ENCODE measurements around the gene CADM3.
A peak's percentile ranks its signal among the peaks of the same experiment; 100 is the strongest.

CADM3 gene

GRCh38 chr1:159173320-159173719 is 1.9 kb downstream of the CADM3 start:
- no peak for DNase-seq (ENCODE audit: low spot score)

GRCh38 chr1:159175571-159175970 is 4.2 kb downstream of the CADM3 start:
- no peak for DNase-seq (ENCODE audit: low spot score)

- DNase-seq (ENCODE audit: low spot score), result no peak
Measured at GRCh38 chr1:159177272-159177907, 6.0 kb downstream of the CADM3 start.

GRCh38 chr1:159179906-159180305 is 8.5 kb downstream of the CADM3 start:
- no peak for DNase-seq (ENCODE audit: low spot score)

- DNase-seq (ENCODE audit: low spot score), result peak; percentile 52
Measured at GRCh38 chr1:159180516-159180915, 9.1 kb downstream of the CADM3 start.

- no peak for DNase-seq (ENCODE audit: low spot score)
Measured at GRCh38 chr1:159181328-159182024, 10.1 kb downstream of the CADM3 start.

GRCh38 chr1:159184201-159184600 is 12.8 kb downstream of the CADM3 start:
- DNase-seq (ENCODE audit: low spot score), result peak; percentile 38

- no peak for DNase-seq (ENCODE audit: low spot score)
Measured at GRCh38 chr1:159185121-159185520, 13.7 kb downstream of the CADM3 start.

- no peak for DNase-seq (ENCODE audit: low spot score)
Measured at GRCh38 chr1:159187033-159187432, 15.6 kb downstream of the CADM3 start.

GRCh38 chr1:159187647-159188374 is 16.4 kb downstream of the CADM3 start:
- no peak for DNase-seq (ENCODE audit: low spot score)

GRCh38 chr1:159188375-159188788 is 17.0 kb downstream of the CADM3 start:
- DNase-seq (ENCODE audit: low spot score), result no peak

- no peak for DNase-seq (ENCODE audit: low spot score)
Measured at GRCh38 chr1:159190441-159190840, 19.0 kb downstream of the CADM3 start.

GRCh38 chr1:159196543-159196942 is 25.1 kb downstream of the CADM3 start:
- DNase-seq (ENCODE audit: low spot score), result no peak

GRCh38 chr1:159197561-159198557 is 26.4 kb downstream of the CADM3 start:
- peak; percentile 67 for DNase-seq (ENCODE audit: low spot score)

GRCh38 chr1:159199901-159200300 is 28.5 kb downstream of the CADM3 start:
- DNase-seq (ENCODE audit: low spot score), result peak; percentile 24

- DNase-seq (ENCODE audit: low spot score), result no peak
Measured at GRCh38 chr1:159200769-159201168, 29.4 kb downstream of the CADM3 start.

GRCh38 chr1:159201642-159202041 is 30.2 kb downstream of the CADM3 start:
- DNase-seq (ENCODE audit: low spot score), result no peak

GRCh38 chr1:159203610-159204009 is 32.2 kb downstream of the CADM3 start:
- no peak for DNase-seq (ENCODE audit: low spot score)

- no peak for DNase-seq (ENCODE audit: low spot score)
Measured at GRCh38 chr1:159204161-159205141, 33.0 kb downstream of the CADM3 start, which contains the start of gene ACKR1. Gene ACKR1, plus strand, starts transcription at chr1:159204875. Its CDS starts 85 bp downstream, at chr1:159204960.

GRCh38 chr1:159205225-159205624 is 33.8 kb downstream of the CADM3 start:
- no peak for DNase-seq (ENCODE audit: low spot score)

All from putamen (tissue), 1 donor.